Esophagus muscularis mucosa (tissue), 4 donors: Measurements from ENCODE around the gene MTCL1. TPM values are rescaled to one million over a fixed set of nuclear protein-coding genes. Genes with fewer than 3 reads are reported as not detected.

Experiments
- DNase-seq: peaks from one replicate; pipeline ENCODE4 v3.0.0-alpha.2; 2017; ENCODE audit errors: extremely low spot score
- H3K27ac ChIP-seq, 4 donors: fragments of 200-600 bp; sonication (generic); replicated peaks in 1 of 4; 1 replicate in 3 of 4; 2 replicates in 1 of 4; pipeline ENCODE4 v1.5.1; 2016 to 2019; ENCODE audit warnings: mild to moderate bottlenecking in 1 of 4
- H3K27me3 ChIP-seq, 4 donors: fragments of 200-600 bp; sonication (generic); one replicate each; pipeline versions ENCODE4 v1.5.1 to v1.6.0; 2016 to 2019
- H3K36me3 ChIP-seq, 4 donors: fragments of 200-600 bp; sonication (generic); one replicate each; pipeline ENCODE4 v1.5.1; 2016 to 2019
- H3K4me1 ChIP-seq, 4 donors: fragments of 200-600 bp; sonication (generic); one replicate each; pipeline ENCODE4 v1.5.1; 2016 to 2019
- H3K4me3 ChIP-seq, 4 donors: fragments of 200-600 bp; sonication (generic); 1 replicate in 2 of 4; 2 replicates in 2 of 4; pipeline ENCODE4 v1.5.1; 2016 to 2019; ENCODE audit warnings: mild to moderate bottlenecking in 4 of 4, moderate library complexity in 1 of 4
- H3K9me3 ChIP-seq, 4 donors: fragments of 200-600 bp; sonication (generic); 1 replicate in 3 of 4; 2 replicates in 1 of 4; pipeline ENCODE4 v1.5.1; 2016 to 2019
- CTCF ChIP-seq, 3 experiments: fragments of 200-600 bp in 2 of 3; fragments of 450-650 bp in 1 of 3; sonication (generic) in 2 of 3; IDR thresholded peaks; one replicate each; pipeline ENCODE4 v1.5.1; 2017 to 2019; ENCODE audit warnings: antibody characterized with exemption in 3 of 3, mild to moderate bottlenecking in 2 of 3, moderate library complexity in 1 of 3
- EP300 ChIP-seq: sonication (generic); formaldehyde crosslinking; IDR thresholded peaks from one replicate; pipeline ENCODE4 v1.6.1; 2017; ENCODE audit warnings: antibody characterized with exemption
- POLR2A ChIP-seq: fragments of 450-650 bp; IDR thresholded peaks from one replicate; pipeline ENCODE4 v1.6.1; 2017; ENCODE audit warnings: antibody characterized with exemption, moderate library complexity, mild to moderate bottlenecking, low read depth
- POLR2AphosphoS5 ChIP-seq, 2 donors: sonication (generic); formaldehyde crosslinking; IDR thresholded peaks; one replicate each; pipeline ENCODE4 v1.6.1; 2017; ENCODE audit warnings: antibody characterized with exemption in 2 of 2
- WGBS: methylation state at CpG from one replicate; pipeline ENCODE4 v1.1.5; 2018; 5-methylcytosine and 5-hydroxymethylcytosine counted together
- intact Hi-C: fragments of 100-400 bp; cut with DNase I; formaldehyde crosslinking; loops from one replicate; pipeline ENCODE4 v1.15.1; 2023
- total RNA-seq, 4 donors: library from RNA; depleted of rRNA; stranded (reverse); fragments of >200 nt; gene quantifications; one replicate each; pipeline versions ENCODE4 v1.1.0 to v1.2.1, GENCODE V29; 2016

MTCL1 gene
- total RNA-seq, 4 donors from 2014 or later: 32.3 to 48.0 (median 38.6) TPM

- intact Hi-C loops: no loop called here
- 75% methylated on average over 4 of the region's 4 CpGs for WGBS
Observed at GRCh38 chr18:8675057-8675456, 30.3 kb upstream of the MTCL1 start.

GRCh38 chr18:8681196-8681595, 24.2 kb upstream of the MTCL1 start:
- Histone ChIP-seq H3K27me3 (no peaks in the 10 kb centered on the region), H3K36me3 (no peaks in the 10 kb centered on the region), H3K4me3 (no peak overlapping the region), H3K4me1 (no peaks in the 10 kb centered on the region), H3K27ac (no peak overlapping the region), H3K9me3 (no peaks in the 10 kb centered on the region)
- WGBS: 99% methylated on average over 4 of the region's 4 CpGs
- TF ChIP-seq CTCF (IDR thresholded peaks at IDR 0.05): no peak
- TF ChIP-seq POLR2A: no peak
- no peak for TF ChIP-seq POLR2AphosphoS5 (IDR thresholded peaks at IDR 0.05)
- TF ChIP-seq EP300: no peak
- DNase-seq: peak; percentile 45
- intact Hi-C loops: no loop called here

More at GRCh38 chr18:8675057-8675456, 30.3 kb upstream of the MTCL1 start:
- Histone ChIP-seq H3K9me3 (no peaks in the 10 kb centered on the region), H3K27me3 (no peaks in the 10 kb centered on the region), H3K4me1 (no peaks in the 10 kb centered on the region), H3K36me3 (no peaks in the 10 kb centered on the region), H3K27ac (no peak overlapping the region), H3K4me3 (no peak overlapping the region)
- DNase-seq: no peak
- no peak for TF ChIP-seq POLR2AphosphoS5 (IDR thresholded peaks at IDR 0.05)
- no peak for TF ChIP-seq POLR2A
- no peak for TF ChIP-seq CTCF (IDR thresholded peaks at IDR 0.05)
- TF ChIP-seq EP300: no peak

GRCh38 chr18:8684577-8684976, 20.8 kb upstream of the MTCL1 start:
- intact Hi-C loops: no loop called here
- WGBS: 87% methylated on average over 5 of the region's 7 CpGs

GRCh38 chr18:8685141-8685913, 20.0 kb upstream of the MTCL1 start:
- intact Hi-C loops: no loop called here
- H3K36me3 ChIP-seq: no peaks in the 10 kb centered on the region
- no peaks in the 10 kb centered on the region for H3K27me3 ChIP-seq
- peaks cover 0 to 13% (median 11%) of the 10 kb centered on the region in 4 donors for H3K4me1 ChIP-seq
- TF ChIP-seq CTCF (IDR thresholded peaks at IDR 0.05) (no peak), POLR2A (no peak), POLR2AphosphoS5 (IDR thresholded peaks at IDR 0.05) (no peak), EP300 (no peak)
- DNase-seq: peak; percentile 90
- H3K27ac ChIP-seq: no peak overlapping the region
- H3K9me3 ChIP-seq: no peaks in the 10 kb centered on the region
- no peak overlapping the region for H3K4me3 ChIP-seq
- 80% methylated on average over 13 of the region's 13 CpGs for WGBS

More at GRCh38 chr18:8684577-8684976, 20.8 kb upstream of the MTCL1 start:
- Histone ChIP-seq H3K9me3 (no peaks in the 10 kb centered on the region), H3K27me3 (no peaks in the 10 kb centered on the region), H3K27ac (no peak overlapping the region), H3K4me3 (no peak overlapping the region), H3K36me3 (no peaks in the 10 kb centered on the region), H3K4me1 (peaks cover 0 to 13% (median 11%) of the 10 kb centered on the region in 4 donors)
- TF ChIP-seq POLR2AphosphoS5 (IDR thresholded peaks at IDR 0.05) (no peak), EP300 (no peak), POLR2A (no peak), CTCF (IDR thresholded peaks at IDR 0.05) (no peak)
- DNase-seq: peak; percentile 72
